Measurements from ENCODE around the gene SLC15A4. TPM values are rescaled to one million over a fixed set of nuclear protein-coding genes. Genes with fewer than 3 reads are reported as not detected.

Gene SLC15A4
- total and polyA plus RNA-seq, 2 of the 4 experiments (the other 2 are of a cell fraction) = 15.4 to 21.9 TPM

DNA sequence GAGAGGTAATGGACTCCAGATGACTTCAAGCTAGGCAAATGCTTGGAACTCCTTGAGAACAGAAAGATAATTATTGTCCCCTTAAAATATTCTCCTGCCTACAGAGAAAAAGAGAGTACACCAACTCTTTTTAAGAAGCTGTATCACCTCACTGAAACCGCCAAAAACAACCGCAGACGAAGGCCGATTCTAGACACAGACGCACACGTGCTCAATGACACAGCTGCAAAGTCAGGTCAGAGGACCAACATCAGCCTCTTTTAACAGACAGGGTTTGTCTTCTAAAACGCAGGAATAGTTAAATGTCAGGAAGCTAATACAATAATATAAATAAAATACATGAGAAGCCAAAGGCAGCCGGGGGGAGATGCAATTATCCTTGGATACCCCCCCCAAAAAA is 19.0 kb downstream of the SLC15A4 start:
- dilution Hi-C loops (cut with HindIII; ENCODE audit: low sequenced_read_pairs, unreplicated experiment) = no loop called here
- H3K4ac ChIP-seq (ENCODE audit: low read depth, low read length) = no peak overlapping the region
- no peak overlapping the region for H3K23ac ChIP-seq (ENCODE audit: low read depth, low read length)
- in situ Hi-C loops (cut with MboI; ENCODE audit: low sequenced_read_pairs) = no loop called here
- H3K9me3 ChIP-seq (ENCODE audit: control insufficient read depth, insufficient read depth, low read length) = peaks cover 2% of the 10 kb centered on the region; the same call in 1 of the 2 replicates
- H3K4me1 ChIP-seq (ENCODE audit: control insufficient read depth, insufficient read depth, low read length) = peaks cover 9% of the 10 kb centered on the region
- H2AFZ ChIP-seq (replicated peaks; ENCODE audit: low read length, poor library complexity) = no peak overlapping the region
- DNase-seq (no peak), ATAC-seq (ENCODE audit: low read depth) (no peak)
- no TSS peak for BruUV-seq (replicated peaks)
- H2AK5ac ChIP-seq (ENCODE audit: low read depth, low read length) = no peak overlapping the region
- H3K79me1 ChIP-seq (ENCODE audit: low read depth in 1 of 2, low read length in 2 of 2) = peaks cover 30 to 38% of the 10 kb centered on the region in 2 experiments
- peaks cover 11% of the 10 kb centered on the region for H4K20me1 ChIP-seq (ENCODE audit: insufficient read depth, low read length)
- H3K9me1 ChIP-seq (ENCODE audit: insufficient read depth, low read length) = peaks cover 14% of the 10 kb centered on the region; the same call in 1 of the 2 replicates
- no peak overlapping the region for H2AK9ac ChIP-seq (replicated peaks; ENCODE audit: low read depth, low read length, poor library complexity)
- no peak overlapping the region for H3K4me2 ChIP-seq (ENCODE audit: low read depth, low read length)
- H3K4me3 ChIP-seq (ENCODE audit: insufficient read depth, low read depth, low read length) = no peak overlapping the region
- no peak overlapping the region for H3K9ac ChIP-seq (ENCODE audit: low read depth, low read length)
- no peak overlapping the region for H3K14ac ChIP-seq (replicated peaks; ENCODE audit: low read depth, low read length)
- H3K36me3 ChIP-seq (ENCODE audit: control insufficient read depth, insufficient read depth, low read length) = peaks cover 26% of the 10 kb centered on the region
- intact Hi-C loops (cut with micrococcal nuclease) = no loop called here
- H3K56ac ChIP-seq (ENCODE audit: extremely low read depth, insufficient read depth, low read length) = no peak overlapping the region
- TF ChIP-seq, protein P1, sequence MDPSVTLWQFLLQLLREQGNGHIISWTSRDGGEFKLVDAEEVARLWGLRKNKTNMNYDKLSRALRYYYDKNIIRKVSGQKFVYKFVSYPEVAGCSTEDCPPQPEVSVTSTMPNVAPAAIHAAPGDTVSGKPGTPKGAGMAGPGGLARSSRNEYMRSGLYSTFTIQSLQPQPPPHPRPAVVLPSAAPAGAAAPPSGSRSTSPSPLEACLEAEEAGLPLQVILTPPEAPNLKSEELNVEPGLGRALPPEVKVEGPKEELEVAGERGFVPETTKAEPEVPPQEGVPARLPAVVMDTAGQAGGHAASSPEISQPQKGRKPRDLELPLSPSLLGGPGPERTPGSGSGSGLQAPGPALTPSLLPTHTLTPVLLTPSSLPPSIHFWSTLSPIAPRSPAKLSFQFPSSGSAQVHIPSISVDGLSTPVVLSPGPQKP (IDR thresholded peaks at IDR 0.05; ENCODE audit: borderline replicate concordance, low read depth, low read length) = no peak
- TF ChIP-seq POLR2A (IDR thresholded peaks at IDR 0.05; ENCODE audit: low read depth, low read length) (no peak), FOS (IDR thresholded peaks at IDR 0.05; ENCODE audit: low read depth, low read length) (no peak), CEBPB (IDR thresholded peaks at IDR 0.05; ENCODE audit: low read depth, low read length) (no peak), MAFK (IDR thresholded peaks at IDR 0.05; ENCODE audit: low read depth, low read length) (no peak), RFX5 (IDR thresholded peaks at IDR 0.05; ENCODE audit: low read depth, low read length) (no peak), MXI1 (IDR thresholded peaks at IDR 0.05; ENCODE audit: borderline replicate concordance, low read depth, low read length) (no peak), MAZ (IDR thresholded peaks at IDR 0.05; ENCODE audit: borderline replicate concordance, low read depth, low read length) (no peak), SMC3 (IDR thresholded peaks at IDR 0.05; ENCODE audit: low read depth, low read length) (no peak), RCOR1 (IDR thresholded peaks at IDR 0.05; ENCODE audit: insufficient replicate concordance, low read length) (no peak), NFE2L2 (IDR thresholded peaks at IDR 0.05; ENCODE audit: low read depth, low read length) (no peak)
- TF ChIP-seq, protein P2, sequence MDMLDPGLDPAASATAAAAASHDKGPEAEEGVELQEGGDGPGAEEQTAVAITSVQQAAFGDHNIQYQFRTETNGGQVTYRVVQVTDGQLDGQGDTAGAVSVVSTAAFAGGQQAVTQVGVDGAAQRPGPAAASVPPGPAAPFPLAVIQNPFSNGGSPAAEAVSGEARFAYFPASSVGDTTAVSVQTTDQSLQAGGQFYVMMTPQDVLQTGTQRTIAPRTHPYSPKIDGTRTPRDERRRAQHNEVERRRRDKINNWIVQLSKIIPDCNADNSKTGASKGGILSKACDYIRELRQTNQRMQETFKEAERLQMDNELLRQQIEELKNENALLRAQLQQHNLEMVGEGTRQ (IDR thresholded peaks at IDR 0.05; ENCODE audit: low read depth, low read length) = no peak
- TF ChIP-seq, protein P3, sequence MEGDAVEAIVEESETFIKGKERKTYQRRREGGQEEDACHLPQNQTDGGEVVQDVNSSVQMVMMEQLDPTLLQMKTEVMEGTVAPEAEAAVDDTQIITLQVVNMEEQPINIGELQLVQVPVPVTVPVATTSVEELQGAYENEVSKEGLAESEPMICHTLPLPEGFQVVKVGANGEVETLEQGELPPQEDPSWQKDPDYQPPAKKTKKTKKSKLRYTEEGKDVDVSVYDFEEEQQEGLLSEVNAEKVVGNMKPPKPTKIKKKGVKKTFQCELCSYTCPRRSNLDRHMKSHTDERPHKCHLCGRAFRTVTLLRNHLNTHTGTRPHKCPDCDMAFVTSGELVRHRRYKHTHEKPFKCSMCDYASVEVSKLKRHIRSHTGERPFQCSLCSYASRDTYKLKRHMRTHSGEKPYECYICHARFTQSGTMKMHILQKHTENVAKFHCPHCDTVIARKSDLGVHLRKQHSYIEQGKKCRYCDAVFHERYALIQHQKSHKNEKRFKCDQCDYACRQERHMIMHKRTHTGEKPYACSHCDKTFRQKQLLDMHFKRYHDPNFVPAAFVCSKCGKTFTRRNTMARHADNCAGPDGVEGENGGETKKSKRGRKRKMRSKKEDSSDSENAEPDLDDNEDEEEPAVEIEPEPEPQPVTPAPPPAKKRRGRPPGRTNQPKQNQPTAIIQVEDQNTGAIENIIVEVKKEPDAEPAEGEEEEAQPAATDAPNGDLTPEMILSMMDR (conservative IDR thresholded peaks at IDR 0.05; ENCODE audit: low read depth, low read length) = no peak
- H2BK15ac ChIP-seq (ENCODE audit: low read depth, low read length) = no peak overlapping the region
- ChIA-PET POLR2A (ENCODE audit: unreplicated experiment) (no interaction called here), CTCF (no interaction called here)
- H2BK5ac ChIP-seq (ENCODE audit: low read depth, low read length, poor library complexity, severe bottlenecking) = no peak overlapping the region
- H3K27ac ChIP-seq (ENCODE audit: insufficient read depth, low read length) = no peak overlapping the region
- H3K27me3 ChIP-seq (ENCODE audit: control insufficient read depth, insufficient read depth, low read length) = no peaks in the 10 kb centered on the region
- WGBS, 2 experiments (ENCODE audit: extremely low coverage in 2 of 2, insufficient read length in 1 of 2) = 100% methylated on average over 4 of the region's 8 CpGs; no CpG with 5 or more reads in 1 of the 2 experiments
- H4K91ac ChIP-seq (ENCODE audit: insufficient read depth, low read depth, low read length) = no peak overlapping the region
- H2BK20ac ChIP-seq (ENCODE audit: low read depth, low read length) = no peak overlapping the region
- no peak overlapping the region for H2BK120ac ChIP-seq (ENCODE audit: low read depth, low read length)
- H3K18ac ChIP-seq (ENCODE audit: low read depth, low read length) = no peak overlapping the region
- H4K5ac ChIP-seq (ENCODE audit: low read depth, low read length) = no peak overlapping the region
- no peak overlapping the region for H4K8ac ChIP-seq (ENCODE audit: low read depth in 2 of 2, low read length in 2 of 2)

All from IMR-90 (cell line).